PC-3 (cell line): ENCODE measurements around the gene DAPK1. TPM values are rescaled to one million over a fixed set of nuclear protein-coding genes. Genes with fewer than 3 reads are reported as not detected.

Experiments used
- ATAC-seq: fragments of 200-7000 bp; cut with Tn5 transposase; 2 replicates; pipeline ENCODE4 v1.9.1; 2020; ENCODE audit warnings: mild to moderate bottlenecking, moderate library complexity
- BruUV-seq: library from RNA; stranded (reverse); fragments of 400-500 nt; replicated peaks from 2 replicates; lab custom pipeline; 2021; lab: Mats Ljungman, UMichigan
- CTCF ChIA-PET: fragments of 300-600 bp; sonication (Branson Sonifier 250); formaldehyde crosslinking; loops from one replicate; lab custom pipeline; 2022; ENCODE audit warnings: antibody characterized with exemption; lab: Charles Lee
- POLR2A ChIA-PET: fragments of 300-600 bp; sonication (Branson Sonifier 250); formaldehyde crosslinking; loops from one replicate; lab custom pipeline; 2022; ENCODE audit warnings: antibody characterized with exemption; ENCODE audit not compliant: unreplicated experiment; lab: Charles Lee
- DNase-seq: peaks from one replicate; pipeline ENCODE4 v3.0.0-alpha.2; 2015
- H2AFZ ChIP-seq: fragments of 300-600 bp; sonication (generic); 2 replicates; pipeline ENCODE4 v1.6.0; 2016; ENCODE audit warnings: antibody characterized with exemption, low read length
- H3F3A ChIP-seq: fragments of 300-600 bp; sonication (generic); one replicate; pipeline ENCODE4 v1.6.0; 2017; ENCODE audit warnings: antibody characterized with exemption, low read length, control low read depth, mild to moderate bottlenecking; ENCODE audit not compliant: unreplicated experiment
- H3K27ac ChIP-seq: fragments of 300-600 bp; sonication (generic); 2 replicates; pipeline ENCODE4 v1.5.1; 2016; ENCODE audit warnings: mild to moderate bottlenecking, low read length
- H3K27me3 ChIP-seq: fragments of 300-600 bp; sonication (generic); 2 replicates; pipeline ENCODE4 v1.6.1; 2016; ENCODE audit warnings: low read length, mixed read lengths
- H3K36me3 ChIP-seq: fragments of 300-600 bp; sonication (generic); 2 replicates; pipeline ENCODE4 v1.6.1; 2016; ENCODE audit warnings: low read depth, mixed run types, low read length, mixed read lengths
- H3K4me1 ChIP-seq: fragments of 300-600 bp; sonication (generic); 2 replicates; pipeline ENCODE4 v1.5.1; 2016; ENCODE audit warnings: low read length; ENCODE audit not compliant: insufficient read depth
- H3K4me2 ChIP-seq: fragments of 300-600 bp; sonication (generic); 2 replicates; pipeline ENCODE4 v1.6.0; 2016; ENCODE audit warnings: low read length
- H3K4me3 ChIP-seq: fragments of 300-600 bp; sonication (generic); 2 replicates; pipeline ENCODE4 v1.5.1; 2016; ENCODE audit warnings: mild to moderate bottlenecking, low read length, mixed read lengths
- H3K79me2 ChIP-seq: fragments of 300-600 bp; sonication (generic); 2 replicates; pipeline ENCODE4 v1.6.1; 2017; ENCODE audit warnings: low read length, mixed read lengths
- H3K9ac ChIP-seq: fragments of 300-600 bp; sonication (generic); 2 replicates; pipeline ENCODE4 v1.6.0; 2016; ENCODE audit warnings: mild to moderate bottlenecking, low read length
- H3K9me2 ChIP-seq: fragments of 300-600 bp; sonication (generic); replicated peaks from 2 replicates; pipeline ENCODE4 v1.6.1; 2016; ENCODE audit warnings: mixed run types, low read length, mixed read lengths
- H3K9me3 ChIP-seq: fragments of 300-600 bp; sonication (generic); 2 replicates; pipeline ENCODE4 v1.6.1; 2016; ENCODE audit warnings: low read length, mixed read lengths
- H4K20me1 ChIP-seq: fragments of 300-600 bp; sonication (generic); 2 replicates; pipeline ENCODE4 v1.6.1; 2016; ENCODE audit warnings: low read length, mixed read lengths
- CTCF ChIP-seq: fragments of 300-600 bp; sonication (generic); conservative IDR thresholded peaks from 2 replicates; pipeline ENCODE4 v1.5.1; 2017; ENCODE audit warnings: antibody characterized with exemption, low read depth, mild to moderate bottlenecking, low read length
- EZH2 ChIP-seq: fragments of 300-600 bp; sonication (generic); IDR thresholded peaks from one replicate; pipeline ENCODE4 v1.6.1; 2017; ENCODE audit warnings: antibody characterized with exemption, mild to moderate bottlenecking, low read length; ENCODE audit not compliant: unreplicated experiment
- EZH2phosphoT487 ChIP-seq: fragments of 300-600 bp; sonication (generic); IDR thresholded peaks from 2 replicates; pipeline ENCODE4 v1.6.1; 2018; ENCODE audit warnings: mild to moderate bottlenecking, antibody characterized with exemption, low read length, borderline replicate concordance
- intact Hi-C: fragments of 100-400 bp; cut with micrococcal nuclease; formaldehyde crosslinking; loops from 2 replicates; pipeline ENCODE4 v1.9.0; 2023
- total RNA-seq: library from RNA; depleted of rRNA; stranded (reverse); fragments of >200 nt; gene quantifications from 2 replicates; pipeline ENCODE4 v1.2.3, GENCODE V29; 2014

Gene DAPK1
- total RNA-seq, 1 experiment from 2014 or later, result not detected

DNA sequence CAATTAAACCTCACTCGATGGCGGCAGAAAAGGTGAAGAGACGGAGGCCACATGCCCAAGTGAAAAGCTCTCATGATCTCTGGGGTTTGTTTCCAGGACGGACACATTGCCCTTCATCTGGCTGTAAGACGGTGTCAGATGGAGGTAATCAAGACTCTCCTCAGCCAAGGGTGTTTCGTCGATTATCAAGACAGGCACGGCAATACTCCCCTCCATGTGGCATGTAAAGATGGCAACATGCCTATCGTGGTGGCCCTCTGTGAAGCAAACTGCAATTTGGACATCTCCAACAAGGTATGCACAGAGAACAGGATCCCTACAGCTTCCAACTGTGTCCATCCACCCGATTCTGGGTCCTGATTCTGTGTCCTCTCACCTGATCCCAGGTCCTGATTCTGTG is 153.8 kb downstream of the DAPK1 start:
- POLR2A ChIA-PET, result no interaction called here
- DNase-seq (no peak), ATAC-seq (no peak)
- no peaks in the 10 kb centered on the region for H3K4me1 ChIP-seq
- H2AFZ ChIP-seq, result no peak overlapping the region
- no TSS peak for BruUV-seq
- H3K4me3 ChIP-seq, result no peak overlapping the region
- no peaks in the 10 kb centered on the region for H4K20me1 ChIP-seq
- H3K9ac ChIP-seq, result no peak overlapping the region
- CTCF ChIA-PET, result no interaction called here
- no peaks in the 10 kb centered on the region for H3K79me2 ChIP-seq
- H3K36me3 ChIP-seq, result no peaks in the 10 kb centered on the region
- peaks cover 77% of the 10 kb centered on the region for H3K27me3 ChIP-seq
- intact Hi-C loops, result no loop called here
- TF ChIP-seq EZH2, result no peak
- no peak for TF ChIP-seq EZH2phosphoT487
- no peak for TF ChIP-seq CTCF
- H3K4me2 ChIP-seq, result no peak overlapping the region
- H3F3A ChIP-seq, result no peaks in the 10 kb centered on the region
- no peak overlapping the region for H3K27ac ChIP-seq
- no peaks in the 10 kb centered on the region for H3K9me2 ChIP-seq
- H3K9me3 ChIP-seq, result no peaks in the 10 kb centered on the region

DNA sequence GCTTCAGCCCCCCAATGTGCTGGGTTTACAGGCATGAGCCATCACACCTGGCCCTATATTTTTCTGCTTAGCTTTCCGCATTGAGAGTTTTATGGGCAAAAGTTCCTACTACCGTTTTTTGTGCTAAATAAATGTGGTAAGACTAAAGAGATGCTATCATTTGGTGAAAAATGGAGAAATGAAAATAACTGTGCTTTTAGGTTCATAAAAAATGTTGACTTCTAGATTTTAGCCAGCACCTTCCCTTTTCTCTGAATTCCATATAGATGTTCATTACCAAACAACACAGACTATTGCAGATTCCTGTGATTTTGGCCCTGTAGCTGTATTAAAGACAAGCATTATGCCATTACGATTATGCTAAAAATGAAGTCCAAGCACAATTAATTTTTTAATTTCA is 156.3 kb downstream of the DAPK1 start:
- Histone ChIP-seq H3K27ac (no peak overlapping the region), H3K4me3 (no peak overlapping the region), H2AFZ (no peak overlapping the region), H3K79me2 (no peaks in the 10 kb centered on the region), H3K36me3 (no peaks in the 10 kb centered on the region), H3F3A (no peaks in the 10 kb centered on the region), H4K20me1 (no peaks in the 10 kb centered on the region), H3K9me2 (no peaks in the 10 kb centered on the region), H3K4me2 (no peak overlapping the region), H3K27me3 (peaks cover 58% of the 10 kb centered on the region), H3K9me3 (no peaks in the 10 kb centered on the region), H3K9ac (no peak overlapping the region), H3K4me1 (no peaks in the 10 kb centered on the region)
- DNase-seq, result no peak
- no peak for TF ChIP-seq EZH2
- no peak for TF ChIP-seq EZH2phosphoT487
- TF ChIP-seq CTCF, result no peak
- ChIA-PET POLR2A (no interaction called here), CTCF (no interaction called here)
- intact Hi-C loops, result no loop called here
- no TSS peak for BruUV-seq
- no peak for ATAC-seq

GRCh38 chr9:87655731-87656130 is 158.1 kb downstream of the DAPK1 start:
- DNase-seq, result no peak
- Histone ChIP-seq H3K9me2 (no peaks in the 10 kb centered on the region), H3K4me1 (no peaks in the 10 kb centered on the region), H3K9me3 (no peaks in the 10 kb centered on the region), H3K79me2 (no peaks in the 10 kb centered on the region), H3F3A (no peaks in the 10 kb centered on the region), H3K9ac (no peak overlapping the region), H3K27ac (no peak overlapping the region), H3K27me3 (peaks cover 41% of the 10 kb centered on the region), H3K36me3 (no peaks in the 10 kb centered on the region), H4K20me1 (no peaks in the 10 kb centered on the region), H3K4me3 (no peak overlapping the region), H2AFZ (no peak overlapping the region), H3K4me2 (no peak overlapping the region)
- ChIA-PET POLR2A (no interaction called here), CTCF (no interaction called here)
- ATAC-seq, result no peak
- TF ChIP-seq EZH2phosphoT487, result no peak
- no peak for TF ChIP-seq EZH2
- TF ChIP-seq CTCF, result no peak
- no TSS peak for BruUV-seq
- intact Hi-C loops, result no loop called here
